HepG2 (cell line): ENCODE data around the gene UBE2E1. TPM values are rescaled to one million over a fixed set of nuclear protein-coding genes. Genes with fewer than 3 reads are reported as not detected.

Source experiments
- ATAC-seq: fragments of 200-7000 bp; cut with Tn5 transposase; 3 replicates; pipeline ENCODE4 v1.9.1; 2020; ENCODE audit warnings: mild to moderate bottlenecking, moderate library complexity
- BruUV-seq: library from RNA; stranded (reverse); fragments of 400-500 nt; replicated peaks from 2 replicates; lab custom pipeline; 2021; lab: Mats Ljungman, UMichigan
- CTCF ChIA-PET: fragments of 300-600 bp; formaldehyde crosslinking; extraction: SDS; loops from one replicate; lab custom pipeline; 2021; ENCODE audit warnings: low total read pairs, inconsistent platforms, low intra/inter-chr PET ratio; lab: Yijun Ruan, JAX
- POLR2A ChIA-PET: fragments of 350-600 bp; sonication (Branson Sonifier 250); formaldehyde crosslinking; loops from one replicate; lab custom pipeline; 2020; ENCODE audit warnings: antibody characterized with exemption, inconsistent platforms; lab: Yijun Ruan, JAX
- DNase-seq: peaks from one replicate; pipeline ENCODE4 v3.0.0-alpha.2; 2015; ENCODE audit warnings: low spot score
- FAIRE-seq: peaks from 3 replicates; lab custom pipeline; 2011; peaks lifted over from hg19 to GRCh38; lab: Jason Lieb, UNC
- H2AFZ ChIP-seq: one replicate; pipeline ENCODE4 v1.6.1; 2011; ENCODE audit warnings: low read length, inconsistent platforms
- H3K27ac ChIP-seq: fragments of 300-600 bp; 3 replicates; pipeline ENCODE4 v1.8.0; 2011; ENCODE audit warnings: mixed run types, mild to moderate bottlenecking, mixed read lengths, low read length, inconsistent platforms; ENCODE audit not compliant: insufficient read depth; ENCODE audit errors: extremely low read length
- H3K27me3 ChIP-seq, 2 experiments: fragments of 200-600 bp in 1 of 2; 2 replicates in 1 of 2; 3 replicates in 1 of 2; pipeline versions ENCODE4 v1.6.0 to v1.8.0; 2011; ENCODE audit warnings: low read length in 2 of 2, mild to moderate bottlenecking in 2 of 2, moderate library complexity in 2 of 2, inconsistent platforms in 1 of 2; ENCODE audit not compliant: insufficient read depth in 2 of 2, control insufficient read depth in 1 of 2
- H3K36me3 ChIP-seq, 2 experiments: fragments of 200-600 bp in 1 of 2; replicated peaks in 1 of 2; 2 replicates in 1 of 2; 3 replicates in 1 of 2; pipeline versions ENCODE4 v1.5.1 to v1.8.0; 2011; ENCODE audit warnings: low read length in 2 of 2, inconsistent platforms in 1 of 2; ENCODE audit not compliant: insufficient read depth in 2 of 2, control insufficient read depth in 1 of 2
- H3K4me1 ChIP-seq: 2 replicates; pipeline ENCODE4 v1.5.1; 2012; ENCODE audit warnings: low read length, inconsistent platforms; ENCODE audit not compliant: insufficient read depth
- H3K4me2 ChIP-seq: 2 replicates; pipeline ENCODE4 v1.6.0; 2011; ENCODE audit warnings: low read depth, low read length, inconsistent platforms
- H3K4me3 ChIP-seq, 3 experiments: fragments of 200-600 bp in 1 of 3; sonication (generic), shearing (Covaris generic) in 1 of 3; replicated peaks in 1 of 3; 2 replicates each; pipeline ENCODE4 v1.5.1; 2011 to 2016; ENCODE audit warnings: low read length in 3 of 3, inconsistent platforms in 2 of 3, low read depth in 2 of 3, mild to moderate bottlenecking in 2 of 3, control low read depth in 1 of 3, mixed read lengths in 1 of 3; ENCODE audit not compliant: insufficient read depth in 1 of 3
- H3K79me2 ChIP-seq: one replicate; pipeline ENCODE4 v1.6.1; 2011; ENCODE audit warnings: low read length, inconsistent platforms; ENCODE audit not compliant: insufficient read depth
- H3K9ac ChIP-seq: 2 replicates; pipeline ENCODE4 v1.6.0; 2011; ENCODE audit warnings: mild to moderate bottlenecking, low read depth, low read length, inconsistent platforms; ENCODE audit not compliant: insufficient read depth
- H3K9me3 ChIP-seq: 2 replicates; pipeline ENCODE4 v1.5.1; 2012; ENCODE audit warnings: mild to moderate bottlenecking, low read length
- H4K20me1 ChIP-seq: 2 replicates; pipeline ENCODE4 v1.6.0; 2011; ENCODE audit warnings: inconsistent platforms, mild to moderate bottlenecking, low read length, moderate library complexity; ENCODE audit not compliant: insufficient read depth
- BCL3 ChIP-seq: sonication (generic); formaldehyde crosslinking; IDR thresholded peaks from 2 replicates; pipeline ENCODE4 v1.5.1; 2020; ENCODE audit warnings: mild to moderate bottlenecking, missing genetic modification reagents, moderate library complexity
- CTCF ChIP-seq: sonication (generic); formaldehyde crosslinking; IDR thresholded peaks from 2 replicates; pipeline ENCODE4 v1.5.0; 2020; ENCODE audit warnings: mild to moderate bottlenecking, missing genetic modification reagents, moderate library complexity
- PHF21A ChIP-seq: sonication (generic); formaldehyde crosslinking; IDR thresholded peaks from 2 replicates; pipeline ENCODE4 v1.5.0; 2020; ENCODE audit warnings: mild to moderate bottlenecking, missing genetic modification reagents
- RNF219 ChIP-seq: sonication (generic); formaldehyde crosslinking; IDR thresholded peaks from 2 replicates; pipeline ENCODE4 v1.5.0; 2020; ENCODE audit warnings: mild to moderate bottlenecking, missing genetic modification reagents
- ZEB1 ChIP-seq: IDR thresholded peaks from 2 replicates; pipeline ENCODE4 v1.6.1; 2012; ENCODE audit warnings: mild to moderate bottlenecking, low read depth, inconsistent platforms; ENCODE audit not compliant: insufficient replicate concordance
- ZFP41 ChIP-seq: sonication (generic); formaldehyde crosslinking; IDR thresholded peaks from 2 replicates; pipeline ENCODE4 v1.4.0; 2020; ENCODE audit warnings: mild to moderate bottlenecking, missing genetic modification reagents, borderline replicate concordance
- ZNF354B ChIP-seq: sonication (generic); formaldehyde crosslinking; IDR thresholded peaks from 2 replicates; pipeline ENCODE4 v1.8.0; 2022; ENCODE audit warnings: mild to moderate bottlenecking, missing genetic modification reagents
- ZNF577 ChIP-seq: sonication (generic); formaldehyde crosslinking; IDR thresholded peaks from 2 replicates; pipeline ENCODE4 v1.4.0; 2020; ENCODE audit warnings: mild to moderate bottlenecking, low read depth, missing genetic modification reagents, borderline replicate concordance
- ZNF691 ChIP-seq: sonication (generic); formaldehyde crosslinking; IDR thresholded peaks from 2 replicates; pipeline ENCODE4 v1.4.0; 2020; ENCODE audit warnings: missing genetic modification reagents, low read depth, mild to moderate bottlenecking, borderline replicate concordance
- WGBS: methylation state at CpG from one replicate; pipeline ENCODE4 v1.1.6; 2017; ENCODE audit warnings: low lambda C conversion rate; 5-methylcytosine and 5-hydroxymethylcytosine counted together
- in situ Hi-C: cut with HindIII; loops from 2 replicates; pipeline ENCODE4 v1.10.0; 2017; ENCODE audit warnings: low pct_unique_long_range_greater_than_20kb; ENCODE audit not compliant: extremely low pct_ligation_motif_present
- intact Hi-C: fragments of 100-400 bp; cut with micrococcal nuclease; formaldehyde crosslinking; loops from one replicate; pipeline ENCODE4 v1.10.0; 2022; ENCODE audit not compliant: unreplicated experiment
- polyA plus RNA-seq, 8 experiments: library from polyadenylated mRNA; depleted of rRNA in 3 of 8; stranded (reverse) in 7 of 8; unstranded in 1 of 8; fragments of >200 nt; fragmentation: Illumina TruSeq in 4 of 8; extraction: Trizol in 4 of 8; gene quantifications; 2 replicates each; pipeline versions ENCODE4 v1.2.1 to v1.2.3, GENCODE V29; 2011 to 2016; ENCODE audit warnings: low read depth in 4 of 8, missing spikeins in 1 of 8, mixed read lengths in 1 of 8; ENCODE audit not compliant: insufficient read depth in 1 of 8
- total RNA-seq, 5 experiments: library from RNA; depleted of rRNA; stranded (reverse); fragments of >200 nt; fragmentation: Illumina TruSeq; extraction: Trizol; gene quantifications; 2 replicates each; pipeline ENCODE4 v1.2.3, GENCODE V29; 2016; ENCODE audit warnings: low read depth in 1 of 5

UBE2E1 gene
- total and polyA plus RNA-seq, 2 of the 13 experiments (the other 11 are each of a cell fraction or from before 2014, with no cell fraction given), result 55.4 to 61.8 TPM

GRCh38 chr3:23815879-23816278 lies 10.1 kb downstream of the UBE2E1 start:
- in situ Hi-C loops, result no loop called here
- Histone ChIP-seq H3K4me1 (peaks cover 28% of the 10 kb centered on the region), H3K9me3 (no peaks in the 10 kb centered on the region), H2AFZ (no peak overlapping the region), H3K27me3 (no peaks in the 10 kb centered on the region; a peak in 1 of 5 replicates), H3K79me2 (peaks cover 71% of the 10 kb centered on the region), H3K27ac (no peak overlapping the region), H3K4me2 (no peak overlapping the region), H4K20me1 (no peaks in the 10 kb centered on the region; the same call in 1 of the 2 replicates), H3K36me3 (no peaks in the 10 kb centered on the region)
- BruUV-seq, result no TSS peak
- intact Hi-C loops, result no loop called here
- ATAC-seq, result no peak
- no peak for DNase-seq
- TF ChIP-seq CTCF (CRISPR knock-in tag) (no peak), ZEB1 (no peak), BCL3 (no peak), ZNF577 (CRISPR knock-in tag) (no peak), ZNF691 (CRISPR knock-in tag) (no peak), PHF21A (CRISPR knock-in tag) (no peak), ZFP41 (no peak), RNF219 (CRISPR knock-in tag) (no peak), ZNF354B (CRISPR knock-in tag) (no peak)
- TF ChIP-seq, all 625 proteins: peak for 0
- WGBS, result 93% methylated on average over 3 of the region's 3 CpGs
- CTCF ChIA-PET, result no interaction called here
- POLR2A ChIA-PET, result no interaction called here
- FAIRE-seq, result no peak
- Histone ChIP-seq H3K4me3 (no peak overlapping the region), H3K9ac (no peak overlapping the region)
